Measurements from ENCODE around the gene PRELP.

DNA sequence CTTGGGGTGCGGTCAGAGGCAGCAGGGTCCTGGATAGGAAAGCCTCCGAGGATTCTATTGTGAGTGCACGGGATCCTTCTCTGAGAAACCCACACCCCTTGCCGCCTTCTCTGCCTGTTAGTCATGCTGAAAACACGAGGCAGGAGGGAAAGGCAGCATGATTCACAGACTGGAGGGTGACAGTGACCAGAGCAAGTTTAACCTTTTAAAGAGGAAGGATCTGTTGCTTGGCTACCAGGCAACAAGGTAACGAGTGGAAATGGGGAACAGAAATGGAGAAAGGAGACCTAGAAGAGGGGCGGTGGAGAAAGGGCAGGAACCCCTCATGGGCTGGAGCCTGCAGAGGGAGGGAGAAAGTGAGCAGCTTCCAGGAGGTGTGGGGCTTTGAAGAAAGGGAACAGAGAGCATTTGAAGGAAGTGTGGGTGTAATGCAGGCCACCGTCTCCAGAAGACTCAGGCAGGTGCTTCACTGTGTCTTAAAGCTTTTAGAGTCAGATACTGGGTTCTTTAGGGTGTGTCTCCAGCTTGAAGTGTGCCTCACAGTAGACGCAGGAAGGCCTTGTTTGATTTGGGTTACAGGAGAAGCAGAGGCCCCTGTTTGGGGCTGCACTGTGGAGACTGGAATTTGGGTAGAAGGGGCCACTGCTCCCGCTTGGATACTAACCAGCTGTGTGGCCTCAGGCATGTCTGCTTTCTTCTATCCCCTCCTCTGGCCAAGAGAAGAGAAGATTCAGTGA, 37.4 kb downstream of the PRELP start:
- TF ChIP-seq POLR2AphosphoS5 (IDR thresholded peaks at IDR 0.05) = no peak
- TF ChIP-seq, protein P1, sequence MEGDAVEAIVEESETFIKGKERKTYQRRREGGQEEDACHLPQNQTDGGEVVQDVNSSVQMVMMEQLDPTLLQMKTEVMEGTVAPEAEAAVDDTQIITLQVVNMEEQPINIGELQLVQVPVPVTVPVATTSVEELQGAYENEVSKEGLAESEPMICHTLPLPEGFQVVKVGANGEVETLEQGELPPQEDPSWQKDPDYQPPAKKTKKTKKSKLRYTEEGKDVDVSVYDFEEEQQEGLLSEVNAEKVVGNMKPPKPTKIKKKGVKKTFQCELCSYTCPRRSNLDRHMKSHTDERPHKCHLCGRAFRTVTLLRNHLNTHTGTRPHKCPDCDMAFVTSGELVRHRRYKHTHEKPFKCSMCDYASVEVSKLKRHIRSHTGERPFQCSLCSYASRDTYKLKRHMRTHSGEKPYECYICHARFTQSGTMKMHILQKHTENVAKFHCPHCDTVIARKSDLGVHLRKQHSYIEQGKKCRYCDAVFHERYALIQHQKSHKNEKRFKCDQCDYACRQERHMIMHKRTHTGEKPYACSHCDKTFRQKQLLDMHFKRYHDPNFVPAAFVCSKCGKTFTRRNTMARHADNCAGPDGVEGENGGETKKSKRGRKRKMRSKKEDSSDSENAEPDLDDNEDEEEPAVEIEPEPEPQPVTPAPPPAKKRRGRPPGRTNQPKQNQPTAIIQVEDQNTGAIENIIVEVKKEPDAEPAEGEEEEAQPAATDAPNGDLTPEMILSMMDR (IDR thresholded peaks at IDR 0.05 in 8 of 11, conservative IDR thresholded peaks at IDR 0.05 in 3 of 11) = no peak
- TF ChIP-seq POLR2A (IDR thresholded peaks at IDR 0.05) = no peak

Measured in spleen (tissue), 7 donors.